Chondrocyte (in vitro differentiated cells): ENCODE data around the gene CLCN1. TPM values are rescaled to one million over a fixed set of nuclear protein-coding genes. Genes with fewer than 3 reads are reported as not detected.

Source experiments
- DNase-seq: peaks from one replicate; pipeline ENCODE4 v3.0.0; 2021; ENCODE audit warnings: mixed read lengths, low spot score
- H3K27ac Mint-ChIP-seq: one replicate; pipeline ENCODE4 v1.8.0; 2021; ENCODE audit warnings: mild to moderate bottlenecking, moderate library complexity, mixed read lengths; ENCODE audit not compliant: unreplicated experiment
- H3K27me3 Mint-ChIP-seq: 2 replicates; pipeline ENCODE4 v1.8.0; 2021; ENCODE audit warnings: low read depth, mixed read lengths
- H3K36me3 Mint-ChIP-seq: 2 replicates; pipeline ENCODE4 v1.8.0; 2021; ENCODE audit warnings: low read depth, mixed read lengths
- H3K4me1 Mint-ChIP-seq: 2 replicates; pipeline ENCODE4 v1.8.0; 2021; ENCODE audit warnings: low read depth, mild to moderate bottlenecking, mixed read lengths
- H3K4me3 Mint-ChIP-seq: one replicate; pipeline ENCODE4 v1.8.0; 2021; ENCODE audit warnings: mild to moderate bottlenecking, moderate library complexity, mixed read lengths; ENCODE audit not compliant: unreplicated experiment
- H3K9me3 Mint-ChIP-seq: 2 replicates; pipeline ENCODE4 v1.8.0; 2021; ENCODE audit warnings: low read depth, mixed read lengths
- CTCF ChIP-seq: fragments of 200-600 bp; sonication (generic); IDR thresholded peaks from 2 replicates; pipeline ENCODE4 v1.5.0; 2021; ENCODE audit warnings: antibody characterized with exemption, mild to moderate bottlenecking, moderate library complexity
- total RNA-seq: library from RNA; stranded (reverse); gene quantifications from 3 replicates; pipeline ENCODE4 v1.2.1, GENCODE V29; 2021

Gene CLCN1
- total RNA-seq, 1 donor from 2014 or later = not detected

- no peak overlapping the region for H3K4me3 Mint-ChIP-seq
- H3K27ac Mint-ChIP-seq = no peak overlapping the region
- H3K27me3 Mint-ChIP-seq = no peaks in the 10 kb centered on the region
- H3K36me3 Mint-ChIP-seq = no peaks in the 10 kb centered on the region
- peaks cover 24% of the 10 kb centered on the region for H3K4me1 Mint-ChIP-seq
- peak; percentile 15 for TF ChIP-seq CTCF
- H3K9me3 Mint-ChIP-seq = no peaks in the 10 kb centered on the region
- no peak for DNase-seq
These were observed 5.8 kb downstream of the CLCN1 start for GRCh38 chr7:143321734-143322133.

GRCh38 chr7:143322760-143323633, 7.1 kb downstream of the CLCN1 start:
- Mint-ChIP-seq H3K27ac (no peak overlapping the region), H3K36me3 (no peaks in the 10 kb centered on the region), H3K4me3 (no peak overlapping the region), H3K4me1 (peaks cover 21% of the 10 kb centered on the region), H3K27me3 (no peaks in the 10 kb centered on the region), H3K9me3 (no peaks in the 10 kb centered on the region)
- no peak for TF ChIP-seq CTCF
- no peak for DNase-seq

- Mint-ChIP-seq H3K36me3 (no peaks in the 10 kb centered on the region), H3K4me1 (peaks cover 16% of the 10 kb centered on the region), H3K27ac (no peak overlapping the region), H3K27me3 (peaks cover 1% of the 10 kb centered on the region), H3K4me3 (no peak overlapping the region), H3K9me3 (no peaks in the 10 kb centered on the region)
- DNase-seq = no peak
- TF ChIP-seq CTCF = no peak
These were observed 7.7 kb downstream of the CLCN1 start for GRCh38 chr7:143323653-143324052.

- TF ChIP-seq CTCF = no peak
- no peak for DNase-seq
- Mint-ChIP-seq H3K4me3 (no peak overlapping the region), H3K4me1 (peaks cover 13% of the 10 kb centered on the region), H3K27ac (no peak overlapping the region), H3K36me3 (no peaks in the 10 kb centered on the region), H3K27me3 (peaks cover 1% of the 10 kb centered on the region), H3K9me3 (no peaks in the 10 kb centered on the region)
These were observed 9.3 kb downstream of the CLCN1 start for GRCh38 chr7:143325240-143325639.

GRCh38 chr7:143327903-143328302, 12.0 kb downstream of the CLCN1 start:
- no peaks in the 10 kb centered on the region for H3K9me3 Mint-ChIP-seq
- H3K4me3 Mint-ChIP-seq = no peak overlapping the region
- H3K27ac Mint-ChIP-seq = no peak overlapping the region
- H3K4me1 Mint-ChIP-seq = peaks cover 16% of the 10 kb centered on the region
- no peaks in the 10 kb centered on the region for H3K36me3 Mint-ChIP-seq
- DNase-seq = no peak
- H3K27me3 Mint-ChIP-seq = peaks cover 1% of the 10 kb centered on the region
- TF ChIP-seq CTCF = no peak
